SK-N-MC (cell line): ENCODE measurements around the gene ZFAND3.

Experiments
- EZH2 ChIP-seq: fragments of 200-600 bp; sonication (generic); IDR thresholded peaks from one replicate; pipeline ENCODE4 v1.6.1; 2017; ENCODE audit warnings: antibody characterized with exemption
- FOXP2 ChIP-seq: optimal IDR thresholded peaks from 2 replicates; pipeline ENCODE3; 2011; ENCODE audit warnings: mild to moderate bottlenecking, moderate library complexity; ENCODE audit not compliant: insufficient read depth; ENCODE audit errors: extremely low read length, control extremely low read depth
- POLR2AphosphoS5 ChIP-seq: IDR thresholded peaks from 2 replicates; pipeline ENCODE4 v1.6.1; 2012; ENCODE audit warnings: mild to moderate bottlenecking, low read depth, low read length, borderline replicate concordance

GRCh38 chr6:38173909-38174308 lies 354.4 kb downstream of the ZFAND3 start:
- no peak for TF ChIP-seq POLR2AphosphoS5
- TF ChIP-seq EZH2: no peak
- no peak for TF ChIP-seq FOXP2
